HCT116 (cell line): ENCODE measurements around the gene AFP. TPM values are rescaled to one million over a fixed set of nuclear protein-coding genes. Genes with fewer than 3 reads are reported as not detected.

Experiments used
- ATAC-seq: fragments of 200-7000 bp; cut with Tn5 transposase; 2 replicates; pipeline ENCODE4 v1.9.1; 2020; ENCODE audit warnings: mild to moderate bottlenecking, moderate library complexity
- BruUV-seq: library from RNA; stranded (reverse); fragments of 400-500 nt; replicated peaks from 2 replicates; lab custom pipeline; 2021; lab: Mats Ljungman, UMichigan
- CTCF ChIA-PET: fragments of 300-600 bp; sonication (Branson Sonifier 250); formaldehyde crosslinking; loops from one replicate; lab custom pipeline; 2021; ENCODE audit warnings: antibody characterized with exemption; lab: Charles Lee
- POLR2A ChIA-PET: fragments of 300-600, 350-600 bp; sonication (Branson Sonifier 250); formaldehyde crosslinking; loops from one replicate; lab custom pipeline; 2021; ENCODE audit warnings: antibody characterized with exemption; lab: Charles Lee
- RAD21 ChIA-PET, 2 experiments: fragments of 300-600 bp; sonication (Branson Sonifier 250); formaldehyde crosslinking; loops; one replicate each; lab custom pipeline; 2023; ENCODE audit warnings: low total read pairs in 2 of 2; ENCODE audit not compliant: uncharacterized antibody in 2 of 2, unreplicated experiment in 2 of 2, low non-redundant PET in 1 of 2; lab: Charles Lee
- DNase-seq: peaks from one replicate; pipeline ENCODE4 v3.0.0-alpha.2; 2010; ENCODE audit warnings: low read depth, low spot score
- H2AFZ ChIP-seq: fragments of 200-600 bp; shearing (Covaris generic), sonication (generic); 2 replicates; pipeline ENCODE4 v1.6.1; 2017; ENCODE audit warnings: low read depth, mixed run types, mixed read lengths, antibody characterized with exemption, low read length; ENCODE audit not compliant: poor library complexity, severe bottlenecking
- H3K27ac ChIP-seq: 2 replicates; pipeline ENCODE4 v1.5.1; 2012; ENCODE audit warnings: low read depth, low read length
- H3K27me3 ChIP-seq: fragments of 200-600 bp; sonication (generic); 2 replicates; pipeline ENCODE4 v1.6.1; 2016; ENCODE audit warnings: mixed run types, low read length, mixed read lengths; ENCODE audit not compliant: insufficient read depth
- H3K36me3 ChIP-seq, 2 experiments: fragments of 200-500 bp in 1 of 2; fragments of 200-600 bp in 1 of 2; sonication (Bioruptor generic) in 1 of 2; sonication (generic) in 1 of 2; 2 replicates each; pipeline versions ENCODE4 v1.5.1 to v1.6.1; 2014 to 2016; ENCODE audit warnings: low read length in 2 of 2, inconsistent platforms in 1 of 2, mixed read lengths in 1 of 2, mixed run types in 1 of 2; ENCODE audit not compliant: insufficient read depth in 2 of 2, control insufficient read depth in 1 of 2
- H3K4me1 ChIP-seq, 2 experiments: fragments of 200-600 bp in 1 of 2; sonication (generic) in 1 of 2; 2 replicates each; pipeline versions ENCODE4 v1.5.1 to v1.6.1; 2012 to 2017; ENCODE audit warnings: low read length in 2 of 2, inconsistent platforms in 1 of 2, mild to moderate bottlenecking in 1 of 2, mixed read lengths in 1 of 2, mixed run types in 1 of 2, moderate library complexity in 1 of 2; ENCODE audit not compliant: insufficient read depth in 2 of 2, control insufficient read depth in 1 of 2
- H3K4me2 ChIP-seq: fragments of 200-600 bp; sonication (generic); 2 replicates; pipeline ENCODE4 v1.6.1; 2017; ENCODE audit warnings: mixed run types, low read length, mixed read lengths
- H3K4me3 ChIP-seq, 2 experiments: fragments of 200-600 bp in 1 of 2; sonication (generic) in 1 of 2; replicated peaks in 1 of 2; 2 replicates each; pipeline ENCODE4 v1.5.1; 2011 to 2016; ENCODE audit warnings: low read length in 2 of 2, control low read depth in 1 of 2, low read depth in 1 of 2, mild to moderate bottlenecking in 1 of 2, mixed read lengths in 1 of 2, mixed run types in 1 of 2
- H3K79me2 ChIP-seq: fragments of 200-600 bp; sonication (generic); 2 replicates; pipeline ENCODE4 v1.6.1; 2017; ENCODE audit warnings: mild to moderate bottlenecking, mixed run types, low read length, moderate library complexity, mixed read lengths; ENCODE audit not compliant: insufficient read depth
- H3K9ac ChIP-seq: fragments of 200-600 bp; sonication (generic); 2 replicates; pipeline ENCODE4 v1.6.1; 2016; ENCODE audit warnings: low read length, mixed read lengths
- H3K9me2 ChIP-seq: fragments of 200-600 bp; sonication (generic), shearing (Covaris generic); 2 replicates; pipeline ENCODE4 v1.6.1; 2017; ENCODE audit warnings: mixed run types, mild to moderate bottlenecking, moderate library complexity; ENCODE audit not compliant: insufficient read depth
- H3K9me3 ChIP-seq, 2 experiments: fragments of 200-500 bp in 1 of 2; fragments of 200-600 bp in 1 of 2; sonication (Bioruptor generic) in 1 of 2; sonication (generic) in 1 of 2; 2 replicates each; pipeline ENCODE4 v1.6.1; 2014 to 2017; ENCODE audit warnings: low read length in 2 of 2, mixed read lengths in 2 of 2, inconsistent platforms in 1 of 2, low read depth in 1 of 2, mild to moderate bottlenecking in 1 of 2, mixed run types in 1 of 2, moderate library complexity in 1 of 2; ENCODE audit not compliant: control insufficient read depth in 1 of 2, insufficient read depth in 1 of 2
- H4K20me1 ChIP-seq: fragments of 200-600 bp; sonication (generic), shearing (Covaris generic); 2 replicates; pipeline ENCODE4 v1.6.1; 2017; ENCODE audit warnings: mixed run types, mild to moderate bottlenecking, moderate library complexity; ENCODE audit not compliant: insufficient read depth
- CBX3 ChIP-seq: IDR thresholded peaks from 2 replicates; pipeline ENCODE4 v1.6.1; 2012; ENCODE audit warnings: low read depth
- EZH2phosphoT487 ChIP-seq: fragments of 200-600 bp; IDR thresholded peaks from 2 replicates; pipeline ENCODE4 v1.6.1; 2018; ENCODE audit warnings: antibody characterized with exemption, borderline replicate concordance
- FOSL1 ChIP-seq: IDR thresholded peaks from 2 replicates; pipeline ENCODE4 v1.6.1; 2012; ENCODE audit warnings: low read depth
- POLR2A ChIP-seq: IDR thresholded peaks from 2 replicates; pipeline ENCODE4 v1.7.0; 2011; ENCODE audit warnings: borderline replicate concordance; ENCODE audit not compliant: insufficient read depth, insufficient read length; ENCODE audit errors: extremely low read depth
- POLR2AphosphoS5 ChIP-seq: IDR thresholded peaks from 2 replicates; pipeline ENCODE4 v1.6.1; 2011; ENCODE audit warnings: mild to moderate bottlenecking, low read depth, low read length, moderate library complexity
- SIN3A ChIP-seq: IDR thresholded peaks from 2 replicates; pipeline ENCODE4 v1.6.1; 2012; ENCODE audit warnings: low read depth
- SP1 ChIP-seq: IDR thresholded peaks from 2 replicates; pipeline ENCODE4 v1.6.1; 2012; ENCODE audit warnings: low read depth
- intact Hi-C: fragments of 100-400 bp; cut with micrococcal nuclease; formaldehyde crosslinking; loops from 2 replicates; pipeline ENCODE4 v1.10.0; 2022
- total RNA-seq: library from RNA; stranded (reverse); gene quantifications from one replicate; pipeline ENCODE4 v1.2.1, GENCODE V29; 2021; ENCODE audit not compliant: unreplicated experiment
- TF ChIP-seq, protein P1 (sequence below): IDR thresholded peaks from 2 replicates; pipeline ENCODE4 v1.6.1; 2012
- TF ChIP-seq, protein P2 (sequence below): IDR thresholded peaks from 2 replicates; pipeline ENCODE4 v1.6.1; 2011; ENCODE audit warnings: mild to moderate bottlenecking, low read length, moderate library complexity; ENCODE audit not compliant: insufficient replicate concordance; ENCODE audit errors: extremely low read depth
- TF ChIP-seq, protein P3 (sequence below): IDR thresholded peaks from 2 replicates; pipeline ENCODE4 v1.6.1; 2012
- TF ChIP-seq, protein P4 (sequence below): IDR thresholded peaks from 2 replicates; pipeline ENCODE4 v1.6.1; 2012; ENCODE audit warnings: low read depth
- TF ChIP-seq, protein P5 (sequence below), 3 experiments: fragments of 200-600 bp in 1 of 3; sonication (generic) in 1 of 3; IDR thresholded peaks in 2 of 3; conservative IDR thresholded peaks in 1 of 3; 2 replicates each; pipeline ENCODE4 v1.5.1; 2012 to 2017; ENCODE audit warnings: low read depth in 2 of 3, low read length in 2 of 3, antibody characterized with exemption in 1 of 3, borderline replicate concordance in 1 of 3, control low read depth in 1 of 3, mild to moderate bottlenecking in 1 of 3, mixed read lengths in 1 of 3, mixed run types in 1 of 3, moderate library complexity in 1 of 3; ENCODE audit not compliant: insufficient read depth in 1 of 3

Gene AFP
- total RNA-seq, 1 experiment from 2014 or later, result 1.6 TPM

DNA sequence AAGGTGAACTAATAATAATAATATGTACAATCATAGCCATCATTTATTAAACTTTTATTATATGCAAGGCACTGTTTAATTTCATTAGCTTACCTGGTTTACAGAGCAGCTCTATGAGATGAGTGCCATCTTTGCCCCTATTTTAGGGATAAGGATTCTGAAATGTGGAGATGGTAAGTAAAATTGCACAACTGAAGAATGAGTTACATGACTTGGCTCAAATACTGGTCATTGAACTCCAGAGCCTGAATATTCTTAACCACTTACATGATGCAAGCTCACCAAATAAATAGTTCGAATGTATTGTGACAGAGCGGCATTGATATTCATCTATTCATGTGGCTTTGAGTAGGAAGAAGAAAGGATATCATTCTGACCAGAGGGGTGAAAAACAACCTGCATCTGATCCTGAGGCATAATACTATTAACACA, 20.2 kb upstream of the AFP start:
- CTCF ChIA-PET, result no interaction called here
- no peak for DNase-seq

More for the DNA sequence above, 20.2 kb upstream of the AFP start:
- Histone ChIP-seq H2AFZ (no peak overlapping the region), H4K20me1 (no peaks in the 10 kb centered on the region), H3K27ac (no peak overlapping the region), H3K36me3 (no peaks in the 10 kb centered on the region), H3K4me1 (no peaks in the 10 kb centered on the region)
- RAD21 ChIA-PET, result no interaction called here
- no peak for TF ChIP-seq FOSL1
- TF ChIP-seq EZH2phosphoT487, result no peak
- TF ChIP-seq, protein P1, sequence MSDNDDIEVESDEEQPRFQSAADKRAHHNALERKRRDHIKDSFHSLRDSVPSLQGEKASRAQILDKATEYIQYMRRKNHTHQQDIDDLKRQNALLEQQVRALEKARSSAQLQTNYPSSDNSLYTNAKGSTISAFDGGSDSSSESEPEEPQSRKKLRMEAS, result no peak
- TF ChIP-seq SP1, result no peak
- TF ChIP-seq SIN3A, result no peak
- TF ChIP-seq POLR2AphosphoS5, result no peak
- TF ChIP-seq, protein P2, sequence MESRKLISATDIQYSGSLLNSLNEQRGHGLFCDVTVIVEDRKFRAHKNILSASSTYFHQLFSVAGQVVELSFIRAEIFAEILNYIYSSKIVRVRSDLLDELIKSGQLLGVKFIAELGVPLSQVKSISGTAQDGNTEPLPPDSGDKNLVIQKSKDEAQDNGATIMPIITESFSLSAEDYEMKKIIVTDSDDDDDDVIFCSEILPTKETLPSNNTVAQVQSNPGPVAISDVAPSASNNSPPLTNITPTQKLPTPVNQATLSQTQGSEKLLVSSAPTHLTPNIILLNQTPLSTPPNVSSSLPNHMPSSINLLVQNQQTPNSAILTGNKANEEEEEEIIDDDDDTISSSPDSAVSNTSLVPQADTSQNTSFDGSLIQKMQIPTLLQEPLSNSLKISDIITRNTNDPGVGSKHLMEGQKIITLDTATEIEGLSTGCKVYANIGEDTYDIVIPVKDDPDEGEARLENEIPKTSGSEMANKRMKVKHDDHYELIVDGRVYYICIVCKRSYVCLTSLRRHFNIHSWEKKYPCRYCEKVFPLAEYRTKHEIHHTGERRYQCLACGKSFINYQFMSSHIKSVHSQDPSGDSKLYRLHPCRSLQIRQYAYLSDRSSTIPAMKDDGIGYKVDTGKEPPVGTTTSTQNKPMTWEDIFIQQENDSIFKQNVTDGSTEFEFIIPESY, result no peak
- TF ChIP-seq, protein P3, sequence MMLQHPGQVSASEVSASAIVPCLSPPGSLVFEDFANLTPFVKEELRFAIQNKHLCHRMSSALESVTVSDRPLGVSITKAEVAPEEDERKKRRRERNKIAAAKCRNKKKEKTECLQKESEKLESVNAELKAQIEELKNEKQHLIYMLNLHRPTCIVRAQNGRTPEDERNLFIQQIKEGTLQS, result no peak
- TF ChIP-seq CBX3, result no peak
- no peak for TF ChIP-seq POLR2A
- TF ChIP-seq, protein P4, sequence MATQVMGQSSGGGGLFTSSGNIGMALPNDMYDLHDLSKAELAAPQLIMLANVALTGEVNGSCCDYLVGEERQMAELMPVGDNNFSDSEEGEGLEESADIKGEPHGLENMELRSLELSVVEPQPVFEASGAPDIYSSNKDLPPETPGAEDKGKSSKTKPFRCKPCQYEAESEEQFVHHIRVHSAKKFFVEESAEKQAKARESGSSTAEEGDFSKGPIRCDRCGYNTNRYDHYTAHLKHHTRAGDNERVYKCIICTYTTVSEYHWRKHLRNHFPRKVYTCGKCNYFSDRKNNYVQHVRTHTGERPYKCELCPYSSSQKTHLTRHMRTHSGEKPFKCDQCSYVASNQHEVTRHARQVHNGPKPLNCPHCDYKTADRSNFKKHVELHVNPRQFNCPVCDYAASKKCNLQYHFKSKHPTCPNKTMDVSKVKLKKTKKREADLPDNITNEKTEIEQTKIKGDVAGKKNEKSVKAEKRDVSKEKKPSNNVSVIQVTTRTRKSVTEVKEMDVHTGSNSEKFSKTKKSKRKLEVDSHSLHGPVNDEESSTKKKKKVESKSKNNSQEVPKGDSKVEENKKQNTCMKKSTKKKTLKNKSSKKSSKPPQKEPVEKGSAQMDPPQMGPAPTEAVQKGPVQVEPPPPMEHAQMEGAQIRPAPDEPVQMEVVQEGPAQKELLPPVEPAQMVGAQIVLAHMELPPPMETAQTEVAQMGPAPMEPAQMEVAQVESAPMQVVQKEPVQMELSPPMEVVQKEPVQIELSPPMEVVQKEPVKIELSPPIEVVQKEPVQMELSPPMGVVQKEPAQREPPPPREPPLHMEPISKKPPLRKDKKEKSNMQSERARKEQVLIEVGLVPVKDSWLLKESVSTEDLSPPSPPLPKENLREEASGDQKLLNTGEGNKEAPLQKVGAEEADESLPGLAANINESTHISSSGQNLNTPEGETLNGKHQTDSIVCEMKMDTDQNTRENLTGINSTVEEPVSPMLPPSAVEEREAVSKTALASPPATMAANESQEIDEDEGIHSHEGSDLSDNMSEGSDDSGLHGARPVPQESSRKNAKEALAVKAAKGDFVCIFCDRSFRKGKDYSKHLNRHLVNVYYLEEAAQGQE, result no peak
- TF ChIP-seq, protein P5, sequence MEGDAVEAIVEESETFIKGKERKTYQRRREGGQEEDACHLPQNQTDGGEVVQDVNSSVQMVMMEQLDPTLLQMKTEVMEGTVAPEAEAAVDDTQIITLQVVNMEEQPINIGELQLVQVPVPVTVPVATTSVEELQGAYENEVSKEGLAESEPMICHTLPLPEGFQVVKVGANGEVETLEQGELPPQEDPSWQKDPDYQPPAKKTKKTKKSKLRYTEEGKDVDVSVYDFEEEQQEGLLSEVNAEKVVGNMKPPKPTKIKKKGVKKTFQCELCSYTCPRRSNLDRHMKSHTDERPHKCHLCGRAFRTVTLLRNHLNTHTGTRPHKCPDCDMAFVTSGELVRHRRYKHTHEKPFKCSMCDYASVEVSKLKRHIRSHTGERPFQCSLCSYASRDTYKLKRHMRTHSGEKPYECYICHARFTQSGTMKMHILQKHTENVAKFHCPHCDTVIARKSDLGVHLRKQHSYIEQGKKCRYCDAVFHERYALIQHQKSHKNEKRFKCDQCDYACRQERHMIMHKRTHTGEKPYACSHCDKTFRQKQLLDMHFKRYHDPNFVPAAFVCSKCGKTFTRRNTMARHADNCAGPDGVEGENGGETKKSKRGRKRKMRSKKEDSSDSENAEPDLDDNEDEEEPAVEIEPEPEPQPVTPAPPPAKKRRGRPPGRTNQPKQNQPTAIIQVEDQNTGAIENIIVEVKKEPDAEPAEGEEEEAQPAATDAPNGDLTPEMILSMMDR (IDR thresholded peaks at IDR 0.05 in 2 of 3, conservative IDR thresholded peaks at IDR 0.05 in 1 of 3; ENCODE audit: borderline replicate concordance in 1 of 3, insufficient read depth in 1 of 3, low read depth in 2 of 3, low read length in 2 of 3), result no peak
- TF ChIP-seq, all 23 proteins: peak for 0
- no peak for ATAC-seq
- intact Hi-C loops, result no loop called here
- H3K4me2 ChIP-seq, result no peak overlapping the region
- H3K27me3 ChIP-seq, result no peaks in the 10 kb centered on the region
- BruUV-seq, result no TSS peak
- H3K4me3 ChIP-seq, result no peak overlapping the region
- POLR2A ChIA-PET, result no interaction called here
- H3K9ac ChIP-seq, result no peak overlapping the region
- no peaks in the 10 kb centered on the region for H3K9me2 ChIP-seq
- H3K9me3 ChIP-seq, result no peaks in the 10 kb centered on the region
- no peaks in the 10 kb centered on the region for H3K79me2 ChIP-seq
